H1 (cell line): ENCODE results near the gene EPM2A.

Source experiments
- CHD2 ChIP-seq: IDR thresholded peaks from 2 replicates; pipeline ENCODE4 v1.6.1; 2012; ENCODE audit warnings: low read length, improper control_type of control experiment
- EZH2 ChIP-seq: fragments of 200-600 bp; sonication (generic); IDR thresholded peaks from 2 replicates; pipeline ENCODE4 v1.7.1; 2012; ENCODE audit warnings: low read depth, mild to moderate bottlenecking, moderate library complexity, low read length, inconsistent platforms; ENCODE audit not compliant: severe bottlenecking
- GABPA ChIP-seq: IDR thresholded peaks from 2 replicates; pipeline ENCODE4 v1.6.1; 2011; ENCODE audit warnings: mild to moderate bottlenecking, low read length, moderate library complexity, borderline replicate concordance; ENCODE audit not compliant: insufficient read depth
- JUN ChIP-seq: IDR thresholded peaks from 2 replicates; pipeline ENCODE4 v1.6.1; 2011; ENCODE audit warnings: low read depth, mild to moderate bottlenecking, improper control_type of control experiment, low read length
- NANOG ChIP-seq: IDR thresholded peaks from 2 replicates; pipeline ENCODE4 v1.6.1; 2011; ENCODE audit warnings: low read length, low read depth, mild to moderate bottlenecking, inconsistent platforms; ENCODE audit not compliant: insufficient read depth, poor library complexity, severe bottlenecking
- NRF1 ChIP-seq: IDR thresholded peaks from 2 replicates; pipeline ENCODE4 v1.6.1; 2011; ENCODE audit warnings: mild to moderate bottlenecking, low read depth, low read length, improper control_type of control experiment
- POLR2A ChIP-seq, 2 experiments: IDR thresholded peaks; 1 replicate in 1 of 2; 2 replicates in 1 of 2; pipeline ENCODE4 v1.6.1; 2011; ENCODE audit warnings: low read depth in 2 of 2, low read length in 2 of 2, mild to moderate bottlenecking in 2 of 2; ENCODE audit errors: control extremely low read depth in 1 of 2
- POLR2AphosphoS5 ChIP-seq: IDR thresholded peaks from 2 replicates; pipeline ENCODE4 v1.6.1; 2011; ENCODE audit warnings: low read depth, low read length
- RBBP5 ChIP-seq: IDR thresholded peaks from 2 replicates; pipeline ENCODE4 v1.7.1; 2012; ENCODE audit warnings: low read depth, mild to moderate bottlenecking, inconsistent platforms, low read length, moderate library complexity, borderline replicate concordance
- SUZ12 ChIP-seq: fragments of 200-600 bp; sonication (generic); IDR thresholded peaks from 2 replicates; pipeline ENCODE4 v1.6.1; 2012; ENCODE audit warnings: mild to moderate bottlenecking, inconsistent platforms, low read length, moderate library complexity, mixed read lengths
- TF ChIP-seq, protein P1 (sequence below), 3 experiments: IDR thresholded peaks; 1 replicate in 2 of 3; 2 replicates in 1 of 3; pipeline versions ENCODE4 v1.5.1 to v1.6.1; 2011; ENCODE audit warnings: low read length in 3 of 3, mild to moderate bottlenecking in 3 of 3, inconsistent platforms in 2 of 3, low read depth in 1 of 3, moderate library complexity in 1 of 3; ENCODE audit not compliant: insufficient read depth in 1 of 3; ENCODE audit errors: control extremely low read depth in 1 of 3
- TF ChIP-seq, protein P2 (sequence below): IDR thresholded peaks from 2 replicates; pipeline ENCODE4 v1.6.1; 2012; ENCODE audit warnings: inconsistent platforms

DNA sequence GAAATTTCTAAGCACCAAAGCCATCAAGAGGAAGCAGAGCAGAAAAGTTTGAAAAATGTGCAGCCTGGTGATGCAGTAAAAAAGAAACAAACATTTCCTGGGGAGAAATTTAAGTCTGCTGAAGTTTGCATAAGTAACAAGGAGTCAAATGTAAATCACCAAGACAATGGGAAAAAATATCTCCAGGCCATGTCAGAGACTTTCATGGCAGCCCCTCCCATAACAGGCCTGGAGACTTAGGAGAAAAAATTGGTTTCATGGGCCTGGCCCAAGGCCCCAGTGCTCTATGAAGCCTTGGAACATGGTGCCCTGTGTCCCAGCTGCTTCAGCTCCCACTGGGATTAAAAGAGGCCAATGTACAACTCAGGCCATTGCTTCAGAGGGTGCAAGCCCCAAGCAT lies 30.1 kb upstream of the EPM2A start:
- no peak for TF ChIP-seq SUZ12
- no peak for TF ChIP-seq CHD2
- TF ChIP-seq, protein P1, sequence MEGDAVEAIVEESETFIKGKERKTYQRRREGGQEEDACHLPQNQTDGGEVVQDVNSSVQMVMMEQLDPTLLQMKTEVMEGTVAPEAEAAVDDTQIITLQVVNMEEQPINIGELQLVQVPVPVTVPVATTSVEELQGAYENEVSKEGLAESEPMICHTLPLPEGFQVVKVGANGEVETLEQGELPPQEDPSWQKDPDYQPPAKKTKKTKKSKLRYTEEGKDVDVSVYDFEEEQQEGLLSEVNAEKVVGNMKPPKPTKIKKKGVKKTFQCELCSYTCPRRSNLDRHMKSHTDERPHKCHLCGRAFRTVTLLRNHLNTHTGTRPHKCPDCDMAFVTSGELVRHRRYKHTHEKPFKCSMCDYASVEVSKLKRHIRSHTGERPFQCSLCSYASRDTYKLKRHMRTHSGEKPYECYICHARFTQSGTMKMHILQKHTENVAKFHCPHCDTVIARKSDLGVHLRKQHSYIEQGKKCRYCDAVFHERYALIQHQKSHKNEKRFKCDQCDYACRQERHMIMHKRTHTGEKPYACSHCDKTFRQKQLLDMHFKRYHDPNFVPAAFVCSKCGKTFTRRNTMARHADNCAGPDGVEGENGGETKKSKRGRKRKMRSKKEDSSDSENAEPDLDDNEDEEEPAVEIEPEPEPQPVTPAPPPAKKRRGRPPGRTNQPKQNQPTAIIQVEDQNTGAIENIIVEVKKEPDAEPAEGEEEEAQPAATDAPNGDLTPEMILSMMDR (IDR thresholded peaks at IDR 0.05; ENCODE audit: control extremely low read depth in 1 of 3, insufficient read depth in 1 of 3, low read depth in 1 of 3, low read length in 3 of 3), result no peak
- TF ChIP-seq NRF1, result no peak
- TF ChIP-seq NANOG, result no peak
- no peak for TF ChIP-seq EZH2
- TF ChIP-seq, protein P2, sequence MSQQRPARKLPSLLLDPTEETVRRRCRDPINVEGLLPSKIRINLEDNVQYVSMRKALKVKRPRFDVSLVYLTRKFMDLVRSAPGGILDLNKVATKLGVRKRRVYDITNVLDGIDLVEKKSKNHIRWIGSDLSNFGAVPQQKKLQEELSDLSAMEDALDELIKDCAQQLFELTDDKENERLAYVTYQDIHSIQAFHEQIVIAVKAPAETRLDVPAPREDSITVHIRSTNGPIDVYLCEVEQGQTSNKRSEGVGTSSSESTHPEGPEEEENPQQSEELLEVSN, result no peak
- no peak for TF ChIP-seq POLR2A (IDR thresholded peaks at IDR 0.05; ENCODE audit: control extremely low read depth in 1 of 2, low read depth in 2 of 2, low read length in 2 of 2)
- no peak for TF ChIP-seq POLR2AphosphoS5
- TF ChIP-seq RBBP5, result no peak
- TF ChIP-seq JUN, result no peak
- TF ChIP-seq GABPA, result no peak
